Ovary (tissue), 9 donors: ENCODE results near the gene FBN1. TPM values are rescaled to one million over a fixed set of nuclear protein-coding genes. Genes with fewer than 3 reads are reported as not detected.

Experiments
- DNase-seq, 5 donors: peaks; one replicate each; pipeline ENCODE4 v3.0.0-alpha.2; 2019 to 2020
- H3K27ac ChIP-seq, 2 donors: fragments of 200-600 bp; one replicate each; pipeline versions ENCODE4 v1.5.1 to v1.8.0; 2019 to 2022
- H3K27me3 ChIP-seq: fragments of 200-600 bp; one replicate; pipeline ENCODE4 v1.8.0; 2022
- H3K36me3 ChIP-seq: fragments of 200-600 bp; sonication (generic); one replicate; pipeline ENCODE4 v1.5.1; 2019
- H3K4me1 ChIP-seq: one replicate; pipeline ENCODE4 v1.8.1; 2013; ENCODE audit warnings: mild to moderate bottlenecking, moderate library complexity; ENCODE audit not compliant: insufficient read depth
- H3K4me3 ChIP-seq: fragments of 200-600 bp; sonication (generic); one replicate; pipeline ENCODE4 v1.5.1; 2017
- H3K9me3 ChIP-seq, 2 donors: fragments of 200-600 bp in 1 of 2; sonication (generic) in 1 of 2; one replicate each; pipeline versions ENCODE4 v1.5.1 to v1.8.1; 2013 to 2019; ENCODE audit warnings: mild to moderate bottlenecking in 1 of 2, moderate library complexity in 1 of 2
- CTCF ChIP-seq, 3 donors: fragments of 450-650 bp in 2 of 3; fragments of 200-600 bp in 1 of 3; IDR thresholded peaks; one replicate each; pipeline versions ENCODE4 v1.5.1 to v1.8.0; 2016 to 2022; ENCODE audit warnings: antibody characterized with exemption in 3 of 3, mild to moderate bottlenecking in 1 of 3
- EP300 ChIP-seq: sonication (generic); formaldehyde crosslinking; IDR thresholded peaks from one replicate; pipeline ENCODE4 v1.6.1; 2017; ENCODE audit warnings: antibody characterized with exemption
- POLR2A ChIP-seq: fragments of 450-650 bp; IDR thresholded peaks from one replicate; pipeline ENCODE4 v1.6.1; 2017; ENCODE audit warnings: antibody characterized with exemption, mild to moderate bottlenecking, moderate library complexity
- WGBS, 3 donors: extraction: QIAGEN DNeasy Blood & Tissue Kit in 1 of 3; methylation state at CpG; one replicate each; pipeline versions ENCODE4 v1.1.5 to v1.1.7; 2013 to 2017; 5-methylcytosine and 5-hydroxymethylcytosine counted together
- intact Hi-C, 4 donors: fragments of 100-400 bp; cut with DNase I; formaldehyde crosslinking; loops; one replicate each; pipeline versions ENCODE4 v1.11.0 to v1.15.1; 2022 to 2023
- polyA plus RNA-seq, 2 donors: library from polyadenylated mRNA; stranded (reverse); fragments of 200-250 nt in 1 of 2; fragments of 350-450 nt in 1 of 2; fragmentation: Illumina TruSeq in 1 of 2; extraction: RNeasy Lipid Tissue Mini Kit (QIAGEN cat#74804) in 1 of 2; gene quantifications; one replicate each; pipeline ENCODE4 v1.2.3, GENCODE V29; 2013 to 2014
- total RNA-seq, 7 donors: library from RNA; depleted of rRNA in 2 of 7; stranded (reverse); fragments of >200 nt in 2 of 7; fragmentation: NEBNext Ultra II Directional in 3 of 7; extraction: Animal tissue kit (Norgen Biotek cat#: 25700) in 3 of 7; gene quantifications; one replicate each; pipeline versions ENCODE4 v1.1.0 to v1.2.4, GENCODE V29; 2016 to 2023
- donor health status: DM: no; HTN: no; CAD: no; lungs with moderate emphysema.
- donor health status: DM: no; HTN: no; CAD: no.
- donor health status: Bipolar disorder and iron deficiency.
- donor health status: DM: yes; HTN: yes; CAD: no.
- donor health status: DM: no; HTN: no; CAD: no.
- donor health status: DM: yes; HTN: yes; CAD: no.

FBN1 gene
- total and polyA plus RNA-seq, 9 donors, result 62.5 to 159 (median 97.4) TPM

- peak overlapping the region in 1 of 2 donors; percentile 22 for H3K27ac ChIP-seq
- no peaks in the 10 kb centered on the region for H3K27me3 ChIP-seq
- no peaks in the 10 kb centered on the region for H3K36me3 ChIP-seq
- peaks cover 11% of the 10 kb centered on the region for H3K4me1 ChIP-seq
- TF ChIP-seq EP300 (no peak), POLR2A (no peak), CTCF (IDR thresholded peaks at IDR 0.05) (no peak)
- H3K4me3 ChIP-seq, result no peak overlapping the region
- whole genome bisulfite sequencing, 3 donors, result 13 to 20% (median 17%) methylated on average over 1 of the region's 1 CpG
- H3K9me3 ChIP-seq, result no peaks in the 10 kb centered on the region
- intact Hi-C loops, result no loop called here
- peak in 1 of 5 donors; percentile 18 for DNase-seq
These were observed 74.7 kb downstream of the FBN1 start for GRCh38 chr15:48570822-48571221.

- Histone ChIP-seq H3K4me3 (no peak overlapping the region), H3K4me1 (peaks cover 13% of the 10 kb centered on the region), H3K36me3 (no peaks in the 10 kb centered on the region), H3K27me3 (no peaks in the 10 kb centered on the region), H3K9me3 (no peaks in the 10 kb centered on the region), H3K27ac (peak overlapping the region in 1 of 2 donors; percentile 7)
- DNase-seq, result no peak
- no peak for TF ChIP-seq EP300
- no peak for TF ChIP-seq POLR2A
- TF ChIP-seq CTCF (IDR thresholded peaks at IDR 0.05), result no peak
- intact Hi-C loops, result no loop called here
- 80 to 97% (median 95%) methylated on average over 3 of the region's 3 CpGs for WGBS, 3 donors
These were observed 75.8 kb downstream of the FBN1 start for GRCh38 chr15:48569591-48570302.

- no peak overlapping the region for H3K27ac ChIP-seq
- H3K9me3 ChIP-seq, result no peaks in the 10 kb centered on the region
- H3K36me3 ChIP-seq, result no peaks in the 10 kb centered on the region
- no peak overlapping the region for H3K4me3 ChIP-seq
- DNase-seq, result no peak
- H3K4me1 ChIP-seq, result peaks cover 13% of the 10 kb centered on the region
- TF ChIP-seq EP300 (no peak), POLR2A (no peak), CTCF (IDR thresholded peaks at IDR 0.05) (no peak)
- intact Hi-C loops, result no loop called here
- no peaks in the 10 kb centered on the region for H3K27me3 ChIP-seq
- 7 to 21% (median 13%) methylated on average over 4 of the region's 4 CpGs for WGBS, 3 donors
These were observed 78.8 kb downstream of the FBN1 start for GRCh38 chr15:48566668-48567067.

- intact Hi-C loops, result no loop called here
- Histone ChIP-seq H3K27me3 (no peaks in the 10 kb centered on the region), H3K9me3 (no peaks in the 10 kb centered on the region), H3K4me3 (no peak overlapping the region), H3K36me3 (no peaks in the 10 kb centered on the region), H3K4me1 (peaks cover 11% of the 10 kb centered on the region), H3K27ac (no peak overlapping the region)
- WGBS, 3 donors, result 44 to 55% (median 47%) methylated on average over 1 of the region's 1 CpG
- TF ChIP-seq POLR2A, result no peak
- no peak for TF ChIP-seq CTCF (IDR thresholded peaks at IDR 0.05)
- no peak for TF ChIP-seq EP300
- DNase-seq, result no peak
These were observed 79.7 kb downstream of the FBN1 start for GRCh38 chr15:48565560-48566482.
